SHP77 (cell line): ENCODE data around the gene POLD1.
A peak's percentile ranks its signal among the peaks of the same experiment; 100 is the strongest.
"Not testable (repeated sequence)": the region's sequence is repeated elsewhere in the genome, so short reads cannot be mapped to it uniquely, and the experiment has no call there.

Experiments used
- DNase-seq, 2 experiments: peaks; one replicate each; lab custom pipeline; 2025; lab: John Stamatoyannopoulos, UW

POLD1 gene

GRCh38 chr19:50383852-50384684 lies at the start of gene POLD1:
Gene POLD1 (plus strand): TSS chr19:50384347. CDS start chr19:50398852, 14,505 bp downstream.
- DNase-seq = peak; percentile 95 to 98

GRCh38 chr19:50334741-50335421 lies 49.3 kb upstream of the POLD1 start:
- no peak for DNase-seq

GRCh38 chr19:50337031-50337430 lies 47.1 kb upstream of the POLD1 start:
- not testable (repeated sequence) for DNase-seq

GRCh38 chr19:50340331-50340730 lies 43.8 kb upstream of the POLD1 start:
- DNase-seq = no peak

GRCh38 chr19:50341091-50341564 lies 43.0 kb upstream of the POLD1 start:
- DNase-seq = no peak

- no peak for DNase-seq
These were observed 39.4 kb upstream of the POLD1 start for GRCh38 chr19:50344661-50345318.

GRCh38 chr19:50347089-50347581 lies 37.0 kb upstream of the POLD1 start:
- not testable (repeated sequence) for DNase-seq

- DNase-seq = no peak
These were observed 34.7 kb upstream of the POLD1 start for GRCh38 chr19:50349277-50350057.

- no peak for DNase-seq
These were observed 31.9 kb upstream of the POLD1 start for GRCh38 chr19:50352242-50352641.

GRCh38 chr19:50353487-50353880 lies 30.7 kb upstream of the POLD1 start:
- DNase-seq = not testable (repeated sequence)

- DNase-seq = no peak
These were observed 27.4 kb upstream of the POLD1 start for GRCh38 chr19:50356691-50357177.

- peak; percentile 51 to 56 for DNase-seq
These were observed 26.7 kb upstream of the POLD1 start for GRCh38 chr19:50357178-50358100.

GRCh38 chr19:50358483-50359327 lies 25.4 kb upstream of the POLD1 start:
- DNase-seq = no peak

- DNase-seq = no peak
These were observed 24.8 kb upstream of the POLD1 start for GRCh38 chr19:50359328-50359818.

- DNase-seq = no peak
These were observed 22.7 kb upstream of the POLD1 start for GRCh38 chr19:50361290-50362029.

GRCh38 chr19:50362030-50362412 lies 22.1 kb upstream of the POLD1 start:
- no peak for DNase-seq

- no peak for DNase-seq
These were observed 21.3 kb upstream of the POLD1 start for GRCh38 chr19:50362656-50363424.
